SK-N-SH treated with all-trans-retinoic acid at 6 μM for 48 hours (cell line): ENCODE data around the gene GP1BA.

Experiments used
- GLIS3 ChIP-seq: fragments of 250-450 bp; sonication (Bioruptor Pico); IDR thresholded peaks from 2 replicates; pipeline ENCODE4 v1.5.0; 2020; ENCODE audit warnings: mild to moderate bottlenecking, moderate library complexity
- RARB ChIP-seq: fragments of 250-450 bp; sonication (Bioruptor Pico); IDR thresholded peaks from 2 replicates; pipeline ENCODE4 v1.8.0; 2021; ENCODE audit warnings: mild to moderate bottlenecking, moderate library complexity
- TCF4 ChIP-seq: fragments of 250-450 bp; sonication (Bioruptor Pico); IDR thresholded peaks from 2 replicates; pipeline ENCODE4 v1.8.0; 2021; ENCODE audit warnings: mild to moderate bottlenecking, moderate library complexity, borderline replicate concordance

- TF ChIP-seq RARB (CRISPR knock-in tag) (no peak), GLIS3 (no peak), TCF4 (CRISPR knock-in tag) (no peak)
These were observed 38.8 kb upstream of the GP1BA start for GRCh38 chr17:4893272-4893671.
